Activated CD4-positive, alpha-beta T cell treated with anti-CD3 and anti-CD28 coated beads, Interleukin-2, amount 50 U/mL, for 1 hour (primary cell): ENCODE results near the gene TCEAL2.
"Not testable (repeated sequence)": the region's sequence is repeated elsewhere in the genome, so short reads cannot be mapped to it uniquely, and the experiment has no call there.

Source experiments
- DNase-seq: peaks from one replicate; pipeline ENCODE4 v3.0.0-alpha.2; 2020

Gene TCEAL2

GRCh38 chrX:102125436-102125835, at the start of gene TCEAL2:
Gene TCEAL2 (plus strand): TSS chrX:102125679. CDS start chrX:102126831, 1,152 bp downstream.
- peak; percentile 1 for DNase-seq

DNA sequence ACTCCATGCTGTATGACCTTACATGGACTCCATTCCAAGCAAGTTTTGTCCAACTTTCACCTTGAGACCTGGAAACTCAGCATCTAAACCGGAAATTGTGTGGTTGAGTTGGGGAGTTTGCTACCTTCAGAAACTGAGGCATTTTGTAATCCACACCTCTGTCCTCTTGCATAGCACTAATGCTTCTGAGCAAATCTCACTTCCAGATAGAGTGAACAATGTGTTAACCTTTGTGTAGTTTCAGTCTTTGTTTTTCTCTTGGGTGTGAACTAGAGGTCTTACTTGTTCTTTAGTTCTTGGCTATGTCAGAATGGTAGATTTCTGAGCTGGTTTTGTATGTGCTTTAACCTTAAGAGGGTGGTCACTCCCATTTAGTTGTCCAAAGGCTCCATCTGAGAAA, 48.1 kb upstream of the TCEAL2 start:
- no peak for DNase-seq

DNA sequence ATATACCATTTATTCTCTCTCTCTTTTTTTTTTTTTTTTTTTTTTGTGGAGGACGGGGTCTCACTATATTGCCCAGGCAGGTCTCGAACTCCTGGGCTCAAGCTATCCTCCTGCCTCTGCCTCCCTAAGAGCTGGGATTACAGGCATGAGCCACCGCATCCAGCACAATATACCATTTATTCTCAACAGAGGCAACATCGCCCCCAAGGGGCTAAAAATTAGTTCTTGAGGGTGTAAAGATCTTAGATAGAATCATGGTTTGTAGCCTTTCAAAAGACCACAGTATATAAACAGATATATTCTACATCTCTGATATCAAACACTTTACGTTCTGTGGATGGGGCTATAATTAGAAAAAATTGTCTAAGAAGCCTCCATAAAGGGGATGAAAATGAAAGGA, 39.8 kb upstream of the TCEAL2 start:
- DNase-seq: no peak

- DNase-seq: no peak
These were observed 12.1 kb upstream of the TCEAL2 start for GRCh38 chrX:102113367-102113766.

DNA sequence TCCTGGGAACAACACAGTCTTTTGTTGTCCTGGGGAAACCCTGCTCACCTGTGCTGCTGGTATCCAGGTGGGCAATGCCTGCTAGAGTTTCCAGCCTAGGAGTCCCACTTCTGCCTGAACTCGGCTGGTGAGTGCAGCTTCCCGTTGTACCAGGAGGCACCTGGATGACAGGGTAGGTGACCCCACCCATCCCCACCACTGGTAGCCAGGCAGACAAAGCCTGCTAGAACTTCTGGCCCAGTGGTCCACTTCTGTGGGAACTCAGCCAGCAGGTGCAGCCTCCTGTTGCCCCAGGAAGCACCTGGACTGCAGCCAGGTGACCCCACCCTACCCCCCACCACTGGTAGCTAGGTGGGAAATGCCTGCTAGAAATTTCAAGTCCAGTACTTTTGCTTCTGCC, 9.7 kb upstream of the TCEAL2 start:
- no peak for DNase-seq

DNA sequence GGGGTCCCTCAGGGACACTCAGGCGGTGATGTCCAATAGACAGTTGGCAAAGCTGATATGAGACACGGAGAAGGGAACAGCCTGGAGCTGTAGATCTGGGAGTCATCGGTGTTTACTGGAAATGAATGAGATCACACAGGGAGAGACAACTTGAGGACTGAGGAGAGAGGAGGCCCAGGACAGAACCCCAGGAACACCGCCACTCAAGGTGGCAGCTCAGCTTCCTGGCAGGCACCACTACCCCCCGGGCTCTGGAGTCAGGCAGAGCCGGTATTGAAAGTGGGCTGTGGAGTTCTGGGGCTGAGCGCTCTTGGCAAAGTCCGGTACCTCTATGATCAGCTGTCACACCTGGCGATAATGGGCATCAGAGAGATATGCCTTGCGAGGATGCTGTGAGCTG, 465 bp upstream of the TCEAL2 start:
- not testable (repeated sequence) for DNase-seq

DNA sequence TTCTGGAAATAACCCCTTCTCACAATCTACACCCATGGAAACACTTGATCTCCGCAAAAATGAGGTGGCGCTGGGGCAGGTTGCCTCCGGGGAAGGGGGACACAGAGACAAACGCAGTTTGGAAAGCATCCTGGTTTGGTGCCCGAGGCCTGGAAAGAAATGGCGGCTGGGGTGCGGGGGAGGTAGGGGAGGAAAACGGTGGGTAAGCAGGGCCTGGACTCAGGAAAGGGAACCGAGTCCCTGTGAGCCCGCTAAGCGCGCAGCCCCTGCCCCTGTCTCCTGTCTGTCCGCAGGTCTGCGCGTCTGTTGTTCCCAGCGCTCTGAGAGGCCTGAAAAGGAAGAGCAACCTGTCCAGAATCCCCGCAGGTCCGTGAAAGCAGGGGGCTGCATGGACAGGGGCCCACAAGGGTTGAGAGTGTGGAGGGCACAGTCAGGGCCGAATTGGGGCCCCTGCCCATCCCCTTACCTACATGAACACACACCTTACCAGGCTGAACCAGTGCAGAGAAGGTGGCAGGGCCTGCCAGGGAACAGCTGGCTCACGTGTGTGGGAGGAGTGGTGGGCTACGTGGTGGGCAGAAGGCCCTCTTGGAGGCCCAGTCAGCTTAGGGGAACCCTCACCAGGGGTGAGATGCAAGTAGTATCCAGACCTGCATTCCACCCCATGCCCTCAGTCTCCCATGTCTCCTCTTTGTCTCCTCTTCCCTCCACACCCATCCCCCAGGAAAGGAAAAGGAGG, 770 bp downstream of the TCEAL2 start:
- not testable (repeated sequence) for DNase-seq

DNA sequence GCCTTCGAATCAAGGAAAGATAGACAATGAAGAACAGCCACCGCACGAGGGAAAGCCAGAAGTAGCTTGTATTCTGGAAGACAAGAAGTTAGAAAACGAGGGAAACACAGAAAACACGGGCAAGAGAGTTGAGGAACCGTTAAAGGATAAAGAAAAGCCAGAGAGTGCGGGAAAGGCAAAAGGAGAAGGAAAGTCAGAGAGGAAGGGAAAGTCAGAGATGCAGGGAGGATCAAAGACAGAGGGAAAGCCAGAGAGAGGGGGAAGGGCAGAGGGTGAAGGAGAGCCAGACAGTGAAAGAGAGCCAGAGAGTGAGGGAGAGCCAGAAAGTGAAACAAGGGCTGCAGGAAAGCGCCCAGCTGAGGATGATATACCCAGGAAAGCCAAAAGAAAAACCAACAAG, 1.4 kb downstream of the TCEAL2 start:
- no peak for DNase-seq

DNA sequence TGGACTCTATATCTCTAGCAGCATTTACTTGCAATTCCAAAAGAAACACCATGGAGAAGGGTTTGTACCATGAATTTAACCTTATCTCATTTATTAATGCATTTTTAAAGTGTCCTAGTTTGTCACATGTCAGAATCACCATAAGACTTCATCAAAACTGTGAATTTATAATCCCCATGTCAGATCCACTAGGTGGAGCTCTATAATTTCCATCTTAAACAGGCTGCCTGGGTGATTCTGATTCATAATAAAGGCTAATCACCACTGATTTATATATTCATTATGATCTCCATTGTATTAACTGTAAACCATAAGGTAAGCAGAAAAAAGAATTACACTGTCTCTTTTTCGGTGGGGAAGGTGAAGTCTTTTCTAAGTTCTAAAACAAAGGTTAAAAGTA, 4.0 kb downstream of the TCEAL2 start:
- DNase-seq: no peak

DNA sequence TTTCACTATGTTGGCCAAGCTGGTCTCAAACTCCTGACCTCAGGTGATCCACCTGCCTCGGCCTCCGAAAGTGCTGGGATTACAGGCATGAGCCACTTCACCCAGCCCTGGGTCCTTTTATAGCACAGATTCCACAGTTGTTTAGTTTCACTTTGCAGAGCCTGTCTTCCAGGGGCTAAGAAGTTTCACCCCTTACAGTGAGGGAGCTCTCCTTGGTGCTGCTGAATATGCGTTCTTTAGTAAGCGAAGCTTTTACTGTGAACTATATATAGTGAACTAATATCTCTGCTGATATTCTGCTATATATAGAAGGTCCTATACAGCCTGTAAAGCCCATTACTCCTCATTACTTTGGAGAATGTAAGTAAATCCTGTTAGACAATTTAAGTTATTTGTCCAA, 12.6 kb downstream of the TCEAL2 start:
- DNase-seq: no peak

- not testable (repeated sequence) for DNase-seq
These were observed 15.4 kb downstream of the TCEAL2 start for GRCh38 chrX:102140876-102141275.

GRCh38 chrX:102141631-102142030, 16.2 kb downstream of the TCEAL2 start:
- not testable (repeated sequence) for DNase-seq

GRCh38 chrX:102142274-102142673, 16.8 kb downstream of the TCEAL2 start, which contains the start of gene TCEAL6:
Gene TCEAL6 (minus strand): TSS chrX:102142481.
- not testable (repeated sequence) for DNase-seq

DNA sequence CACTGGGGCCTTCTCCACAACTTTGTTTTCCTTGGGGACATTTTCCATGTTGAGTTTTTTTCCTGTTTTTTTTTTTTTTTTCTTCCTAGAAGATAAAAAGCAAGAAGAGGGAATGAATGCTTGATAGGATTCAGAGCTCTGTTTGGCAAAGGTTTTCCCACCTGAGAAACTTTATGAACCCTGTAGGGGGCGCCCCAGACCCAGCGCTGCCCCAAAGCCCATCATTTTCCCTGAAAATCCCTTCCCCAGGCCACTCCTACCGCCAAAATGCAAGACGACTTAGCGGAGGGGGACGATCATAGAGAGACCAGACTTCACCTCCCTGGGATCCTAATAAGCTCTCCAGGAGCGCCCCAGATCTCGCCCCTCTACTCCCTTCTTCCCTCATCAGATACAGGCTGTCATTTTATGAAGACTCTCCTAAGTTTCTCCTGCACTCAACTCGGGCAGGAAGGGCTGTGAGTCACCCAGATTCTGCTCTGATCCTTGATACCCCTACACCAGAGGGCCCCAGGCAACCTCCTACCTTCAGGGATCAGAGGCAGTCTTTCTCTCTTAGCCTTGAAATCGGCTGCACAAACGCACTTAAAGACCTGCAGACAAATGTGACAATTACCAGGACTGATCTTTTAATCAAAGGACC, 28.9 kb downstream of the TCEAL2 start:
- no peak for DNase-seq

- peak; percentile 6 for DNase-seq
These were observed 29.7 kb downstream of the TCEAL2 start for GRCh38 chrX:102154900-102155805.

DNA sequence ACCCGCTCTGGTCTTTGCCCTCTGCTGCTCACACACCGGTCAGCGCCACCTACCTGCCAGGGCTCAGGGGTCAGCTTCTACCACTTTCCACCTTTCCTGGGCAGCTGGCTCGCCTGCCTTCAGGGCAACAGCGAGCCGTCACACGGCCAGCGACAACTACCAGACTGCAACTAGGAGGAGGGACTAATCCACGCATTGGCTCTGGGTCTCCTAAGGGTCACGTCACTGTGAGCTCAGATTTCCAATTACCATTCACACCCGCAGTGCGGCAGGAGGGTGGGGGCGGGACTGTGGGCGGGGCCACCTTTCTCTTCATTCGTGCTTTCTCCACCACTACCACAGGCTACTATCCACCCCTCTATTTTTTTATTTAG, 30.3 kb downstream of the TCEAL2 start, which contains the start of gene BEX5:
Gene BEX5 (minus strand): TSS at position 172 of the 374 bp plus-strand sequence. CDS start 1,712 bp downstream, outside the sequence.
- DNase-seq: peak; percentile 41
